Osteoblast (primary cell): ENCODE data around the gene ACTL7B. TPM values are rescaled to one million over a fixed set of nuclear protein-coding genes. Genes with fewer than 3 reads are reported as not detected.

ENCODE experiments used
- DNase-seq: peaks from one replicate; pipeline ENCODE4 v3.0.0; 2011; ENCODE audit warnings: low spot score, mixed read lengths; ENCODE audit not compliant: insufficient read length; ENCODE audit errors: missing footprints
- H2AFZ ChIP-seq: 2 replicates; pipeline ENCODE4 v1.6.0; 2011; ENCODE audit warnings: mild to moderate bottlenecking, low read length
- H3K27ac ChIP-seq: 2 replicates; pipeline ENCODE4 v1.5.1; 2011; ENCODE audit warnings: mild to moderate bottlenecking, low read depth, low read length, moderate library complexity
- H3K27me3 ChIP-seq: 2 replicates; pipeline ENCODE4 v1.6.0; 2012; ENCODE audit warnings: mild to moderate bottlenecking, control low read depth, inconsistent platforms, low read length, moderate library complexity; ENCODE audit not compliant: insufficient read depth
- H3K36me3 ChIP-seq: 2 replicates; pipeline ENCODE4 v1.5.1; 2011; ENCODE audit warnings: mild to moderate bottlenecking, low read length, control low read depth, moderate library complexity; ENCODE audit not compliant: insufficient read depth
- H3K4me1 ChIP-seq: 2 replicates; pipeline ENCODE4 v1.5.1; 2011; ENCODE audit warnings: mild to moderate bottlenecking, low read length, control low read depth, moderate library complexity; ENCODE audit not compliant: insufficient read depth
- H3K4me2 ChIP-seq: 2 replicates; pipeline ENCODE4 v1.6.0; 2011; ENCODE audit warnings: mild to moderate bottlenecking, low read length; ENCODE audit not compliant: insufficient read depth
- H3K4me3 ChIP-seq: fragments of 200-600 bp; sonication (generic); 3 replicates; pipeline ENCODE4 v1.5.1; 2012; ENCODE audit warnings: mild to moderate bottlenecking, low read length, inconsistent platforms; ENCODE audit not compliant: insufficient read depth
- H3K79me2 ChIP-seq: 2 replicates; pipeline ENCODE4 v1.6.0; 2012; ENCODE audit warnings: mild to moderate bottlenecking, low read length, control low read depth, inconsistent platforms; ENCODE audit not compliant: insufficient read depth
- H3K9me3 ChIP-seq: 2 replicates; pipeline ENCODE4 v1.5.1; 2011; ENCODE audit warnings: low read depth, low read length, control low read depth
- H4K20me1 ChIP-seq: 2 replicates; pipeline ENCODE4 v1.6.0; 2012; ENCODE audit warnings: mild to moderate bottlenecking, low read length, control low read depth; ENCODE audit not compliant: insufficient read depth
- CTCF ChIP-seq: IDR thresholded peaks from 2 replicates; pipeline ENCODE4 v1.5.1; 2011; ENCODE audit warnings: mild to moderate bottlenecking, low read depth, low read length, moderate library complexity; ENCODE audit errors: extremely low read depth
- total RNA-seq: library from RNA; depleted of rRNA; stranded (reverse); fragments of >200 nt; gene quantifications from 2 replicates; pipeline ENCODE4 v1.2.3, GENCODE V29; 2012

ACTL7B gene
- total RNA-seq, 1 donor, result not detected

GRCh38 chr9:108813951-108814601 lies 41.7 kb downstream of the ACTL7B start:
- Histone ChIP-seq H3K4me1 (peaks cover 2% of the 10 kb centered on the region), H3K27ac (no peak overlapping the region), H3K9me3 (no peaks in the 10 kb centered on the region), H3K79me2 (no peaks in the 10 kb centered on the region), H3K36me3 (no peaks in the 10 kb centered on the region), H3K4me3 (no peak overlapping the region), H4K20me1 (no peaks in the 10 kb centered on the region), H3K27me3 (peaks cover 11% of the 10 kb centered on the region), H3K4me2 (peak overlapping the region; percentile 10), H2AFZ (no peak overlapping the region)
- peak; percentile 89 for DNase-seq
- peak; percentile 75 for TF ChIP-seq CTCF

GRCh38 chr9:108812396-108813025 lies 43.3 kb downstream of the ACTL7B start:
- Histone ChIP-seq H3K36me3 (no peaks in the 10 kb centered on the region), H3K4me2 (no peak overlapping the region), H3K9me3 (no peaks in the 10 kb centered on the region), H2AFZ (no peak overlapping the region), H3K27me3 (peaks cover 13% of the 10 kb centered on the region), H4K20me1 (no peaks in the 10 kb centered on the region), H3K27ac (no peak overlapping the region), H3K79me2 (no peaks in the 10 kb centered on the region), H3K4me1 (peaks cover 2% of the 10 kb centered on the region), H3K4me3 (no peak overlapping the region)
- no peak for TF ChIP-seq CTCF
- no peak for DNase-seq

- Histone ChIP-seq H4K20me1 (no peaks in the 10 kb centered on the region), H3K27me3 (peaks cover 17% of the 10 kb centered on the region), H3K27ac (no peak overlapping the region), H3K36me3 (no peaks in the 10 kb centered on the region), H3K4me3 (no peak overlapping the region), H3K4me1 (peaks cover 2% of the 10 kb centered on the region), H2AFZ (no peak overlapping the region), H3K4me2 (no peak overlapping the region), H3K79me2 (no peaks in the 10 kb centered on the region), H3K9me3 (no peaks in the 10 kb centered on the region)
- no peak for TF ChIP-seq CTCF
- no peak for DNase-seq
These were observed 43.8 kb downstream of the ACTL7B start for GRCh38 chr9:108811944-108812343.

- H3K27me3 ChIP-seq, result peaks cover 31% of the 10 kb centered on the region
- H3K4me2 ChIP-seq, result no peak overlapping the region
- no peaks in the 10 kb centered on the region for H3K9me3 ChIP-seq
- H3K27ac ChIP-seq, result no peak overlapping the region
- DNase-seq, result no peak
- no peaks in the 10 kb centered on the region for H3K4me1 ChIP-seq
- no peaks in the 10 kb centered on the region for H4K20me1 ChIP-seq
- H3K4me3 ChIP-seq, result no peak overlapping the region
- H3K79me2 ChIP-seq, result no peaks in the 10 kb centered on the region
- no peaks in the 10 kb centered on the region for H3K36me3 ChIP-seq
- TF ChIP-seq CTCF, result no peak
- no peak overlapping the region for H2AFZ ChIP-seq
These were observed 46.5 kb downstream of the ACTL7B start for GRCh38 chr9:108809269-108809668.
